ENCODE results near the gene WDR86. TPM values are rescaled to one million over a fixed set of nuclear protein-coding genes. Genes with fewer than 3 reads are reported as not detected.

WDR86 gene
- total and polyA plus RNA-seq, 2 of the 4 experiments (the other 2 are of a cell fraction) = not detected

DNA sequence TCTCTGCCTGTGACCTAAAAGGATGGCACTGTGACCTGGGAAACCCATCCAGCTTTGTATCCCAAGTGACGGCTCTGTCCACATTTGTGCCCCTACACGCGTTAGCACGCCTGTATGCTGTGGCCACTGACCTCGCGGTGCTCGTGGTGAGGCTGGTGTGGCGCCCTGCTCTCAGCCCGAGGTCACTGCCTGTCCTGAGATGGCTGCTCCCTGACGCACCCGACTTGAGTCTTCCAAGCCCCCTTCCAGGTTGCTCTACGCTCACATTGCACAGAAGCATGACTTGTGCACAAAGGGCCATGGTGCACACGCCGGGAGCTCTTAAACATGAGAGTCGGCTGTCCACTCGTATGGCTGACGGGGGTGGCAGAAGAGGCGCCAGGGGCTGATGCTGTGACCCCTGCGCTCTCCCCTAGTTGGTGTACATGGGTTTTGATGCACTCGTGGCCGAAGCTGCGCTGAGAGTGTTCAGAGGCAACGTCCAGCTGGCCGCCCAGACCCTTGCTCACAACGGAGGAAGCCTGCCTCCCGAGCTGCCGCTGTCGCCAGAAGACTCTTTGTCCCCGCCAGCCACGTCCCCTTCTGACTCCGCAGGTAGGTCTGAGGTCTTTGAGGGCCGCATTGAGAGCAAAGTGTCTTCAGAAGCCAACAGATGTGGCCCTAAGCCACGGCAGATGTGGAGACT is 33.5 kb downstream of the WDR86 start:
- Histone ChIP-seq H3K9ac (ENCODE audit: low read depth, low read length) (no peak overlapping the region), H4K20me1 (ENCODE audit: insufficient read depth, low read length) (no peaks in the 10 kb centered on the region), H2BK120ac (ENCODE audit: low read depth, low read length) (no peak overlapping the region), H3K14ac (replicated peaks; ENCODE audit: low read depth, low read length) (no peak overlapping the region), H2BK5ac (ENCODE audit: low read depth, low read length, poor library complexity, severe bottlenecking) (no peak overlapping the region), H2AK5ac (ENCODE audit: low read depth, low read length) (no peak overlapping the region), H2AFZ (replicated peaks; ENCODE audit: low read length, poor library complexity) (no peak overlapping the region), H3K4me3 (ENCODE audit: insufficient read depth, low read depth, low read length) (no peak overlapping the region), H3K9me3 (ENCODE audit: control insufficient read depth, insufficient read depth, low read length) (no peaks in the 10 kb centered on the region), H3K79me1 (ENCODE audit: low read depth in 1 of 2, low read length in 2 of 2) (no peaks in the 10 kb centered on the region), H3K9me1 (ENCODE audit: insufficient read depth, low read length) (no peaks in the 10 kb centered on the region), H3K4ac (ENCODE audit: low read depth, low read length) (no peak overlapping the region), H4K5ac (ENCODE audit: low read depth, low read length) (no peak overlapping the region), H3K36me3 (ENCODE audit: control insufficient read depth, insufficient read depth, low read length) (peaks cover 42% of the 10 kb centered on the region), H3K23ac (ENCODE audit: low read depth, low read length) (no peak overlapping the region), H3K4me1 (ENCODE audit: control insufficient read depth, insufficient read depth, low read length) (no peaks in the 10 kb centered on the region), H2AK9ac (replicated peaks; ENCODE audit: low read depth, low read length, poor library complexity) (no peak overlapping the region), H3K18ac (ENCODE audit: low read depth, low read length) (no peak overlapping the region), H3K4me2 (ENCODE audit: low read depth, low read length) (no peak overlapping the region), H2BK20ac (ENCODE audit: low read depth, low read length) (no peak overlapping the region), H3K56ac (ENCODE audit: extremely low read depth, insufficient read depth, low read length) (no peak overlapping the region), H3K27me3 (ENCODE audit: control insufficient read depth, insufficient read depth, low read length) (peaks cover under 1% of the 10 kb centered on the region; the same call in 1 of the 2 replicates), H2BK15ac (ENCODE audit: low read depth, low read length) (no peak overlapping the region), H3K27ac (ENCODE audit: insufficient read depth, low read length) (no peak overlapping the region), H4K91ac (ENCODE audit: insufficient read depth, low read depth, low read length) (no peak overlapping the region), H4K8ac (ENCODE audit: low read depth in 2 of 2, low read length in 2 of 2) (no peak overlapping the region)
- ChIA-PET POLR2A (ENCODE audit: unreplicated experiment) (no interaction called here), CTCF (no interaction called here)
- TF ChIP-seq MAFK (IDR thresholded peaks at IDR 0.05; ENCODE audit: low read depth, low read length) = no peak
- no peak for TF ChIP-seq BHLHE40 (IDR thresholded peaks at IDR 0.05; ENCODE audit: low read depth, low read length)
- no peak for TF ChIP-seq MXI1 (IDR thresholded peaks at IDR 0.05; ENCODE audit: borderline replicate concordance, low read depth, low read length)
- TF ChIP-seq, protein P1, sequence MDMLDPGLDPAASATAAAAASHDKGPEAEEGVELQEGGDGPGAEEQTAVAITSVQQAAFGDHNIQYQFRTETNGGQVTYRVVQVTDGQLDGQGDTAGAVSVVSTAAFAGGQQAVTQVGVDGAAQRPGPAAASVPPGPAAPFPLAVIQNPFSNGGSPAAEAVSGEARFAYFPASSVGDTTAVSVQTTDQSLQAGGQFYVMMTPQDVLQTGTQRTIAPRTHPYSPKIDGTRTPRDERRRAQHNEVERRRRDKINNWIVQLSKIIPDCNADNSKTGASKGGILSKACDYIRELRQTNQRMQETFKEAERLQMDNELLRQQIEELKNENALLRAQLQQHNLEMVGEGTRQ (IDR thresholded peaks at IDR 0.05; ENCODE audit: low read depth, low read length) = no peak
- no peak for TF ChIP-seq RFX5 (IDR thresholded peaks at IDR 0.05; ENCODE audit: low read depth, low read length)
- no peak for TF ChIP-seq CEBPB (IDR thresholded peaks at IDR 0.05; ENCODE audit: low read depth, low read length)
- no peak for TF ChIP-seq POLR2A (IDR thresholded peaks at IDR 0.05; ENCODE audit: low read depth, low read length)
- no peak for TF ChIP-seq FOS (IDR thresholded peaks at IDR 0.05; ENCODE audit: low read depth, low read length)
- TF ChIP-seq, protein P2, sequence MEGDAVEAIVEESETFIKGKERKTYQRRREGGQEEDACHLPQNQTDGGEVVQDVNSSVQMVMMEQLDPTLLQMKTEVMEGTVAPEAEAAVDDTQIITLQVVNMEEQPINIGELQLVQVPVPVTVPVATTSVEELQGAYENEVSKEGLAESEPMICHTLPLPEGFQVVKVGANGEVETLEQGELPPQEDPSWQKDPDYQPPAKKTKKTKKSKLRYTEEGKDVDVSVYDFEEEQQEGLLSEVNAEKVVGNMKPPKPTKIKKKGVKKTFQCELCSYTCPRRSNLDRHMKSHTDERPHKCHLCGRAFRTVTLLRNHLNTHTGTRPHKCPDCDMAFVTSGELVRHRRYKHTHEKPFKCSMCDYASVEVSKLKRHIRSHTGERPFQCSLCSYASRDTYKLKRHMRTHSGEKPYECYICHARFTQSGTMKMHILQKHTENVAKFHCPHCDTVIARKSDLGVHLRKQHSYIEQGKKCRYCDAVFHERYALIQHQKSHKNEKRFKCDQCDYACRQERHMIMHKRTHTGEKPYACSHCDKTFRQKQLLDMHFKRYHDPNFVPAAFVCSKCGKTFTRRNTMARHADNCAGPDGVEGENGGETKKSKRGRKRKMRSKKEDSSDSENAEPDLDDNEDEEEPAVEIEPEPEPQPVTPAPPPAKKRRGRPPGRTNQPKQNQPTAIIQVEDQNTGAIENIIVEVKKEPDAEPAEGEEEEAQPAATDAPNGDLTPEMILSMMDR (conservative IDR thresholded peaks at IDR 0.05; ENCODE audit: low read depth, low read length) = no peak
- no peak for TF ChIP-seq MAZ (IDR thresholded peaks at IDR 0.05; ENCODE audit: borderline replicate concordance, low read depth, low read length)
- ATAC-seq (ENCODE audit: low read depth) = no peak
- 96% methylated on average over 27 of the region's 33 CpGs; no CpG with 5 or more reads in 1 of the 2 experiments for WGBS, 2 experiments (ENCODE audit: extremely low coverage in 2 of 2, insufficient read length in 1 of 2)
- no TSS peak for BruUV-seq (replicated peaks)
- intact Hi-C loops (cut with micrococcal nuclease) = no loop called here
- dilution Hi-C loops (cut with HindIII; ENCODE audit: low sequenced_read_pairs, unreplicated experiment) = no loop called here
- DNase-seq = no peak
- in situ Hi-C loops (cut with MboI; ENCODE audit: low sequenced_read_pairs) = no loop called here
